Measurements from ENCODE around the gene ITGB7. TPM values are rescaled to one million over a fixed set of nuclear protein-coding genes. Genes with fewer than 3 reads are reported as not detected.

Gene ITGB7
- total and polyA plus RNA-seq, 2 of the 4 experiments (the other 2 are of a cell fraction): 0.18 to 0.44 TPM

DNA sequence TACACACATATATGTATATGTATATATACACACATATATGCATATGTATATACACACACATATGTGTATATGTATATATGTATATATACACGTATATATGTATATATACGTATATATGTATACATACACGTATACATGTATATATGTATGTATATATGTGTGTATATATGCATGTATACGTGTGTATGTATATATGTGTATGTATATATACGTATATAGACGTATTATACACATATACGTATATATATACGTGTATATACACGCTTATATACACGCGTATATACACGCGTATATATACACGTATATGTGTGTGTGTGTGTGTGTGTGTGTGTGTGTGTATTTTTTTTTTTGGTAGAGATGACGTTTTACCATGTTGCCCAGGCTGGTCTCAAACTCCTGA lies 59.4 kb downstream of the ITGB7 start:
- no peak overlapping the region for H2BK5ac ChIP-seq (ENCODE audit: low read depth, low read length, poor library complexity, severe bottlenecking)
- H3K14ac ChIP-seq (replicated peaks; ENCODE audit: low read depth, low read length): no peak overlapping the region
- intact Hi-C loops (cut with micrococcal nuclease) (loop anchor here (5.0 kb wide), 1 partner anchor 40 kb away; no protein-coding TSS in a partner anchor), in situ Hi-C loops (cut with MboI; ENCODE audit: low sequenced_read_pairs) (no loop called here), dilution Hi-C loops (cut with HindIII; ENCODE audit: low sequenced_read_pairs, unreplicated experiment) (no loop called here)
- H2AK9ac ChIP-seq (replicated peaks; ENCODE audit: low read depth, low read length, poor library complexity): no peak overlapping the region
- CTCF ChIA-PET: no interaction called here
- H3K18ac ChIP-seq (ENCODE audit: low read depth, low read length): no peak overlapping the region
- no peak overlapping the region for H2BK120ac ChIP-seq (ENCODE audit: low read depth, low read length)
- H3K9ac ChIP-seq (ENCODE audit: low read depth, low read length): no peak overlapping the region
- no peak overlapping the region for H2BK15ac ChIP-seq (ENCODE audit: low read depth, low read length)
- H2AFZ ChIP-seq (replicated peaks; ENCODE audit: low read length, poor library complexity): no peak overlapping the region
- DNase-seq (no peak), ATAC-seq (ENCODE audit: low read depth) (no peak)
- no peak overlapping the region for H3K27ac ChIP-seq (ENCODE audit: insufficient read depth, low read length)
- no peak overlapping the region for H2BK20ac ChIP-seq (ENCODE audit: low read depth, low read length)
- H3K27me3 ChIP-seq (ENCODE audit: control insufficient read depth, insufficient read depth, low read length): no peaks in the 10 kb centered on the region
- no peak overlapping the region for H4K8ac ChIP-seq (ENCODE audit: low read depth in 2 of 2, low read length in 2 of 2)
- POLR2A ChIA-PET (ENCODE audit: unreplicated experiment): no interaction called here
- H3K4me3 ChIP-seq (ENCODE audit: insufficient read depth, low read depth, low read length): no peak overlapping the region
- no peak overlapping the region for H3K23ac ChIP-seq (ENCODE audit: low read depth, low read length)
- H3K4me2 ChIP-seq (ENCODE audit: low read depth, low read length): no peak overlapping the region
- no peaks in the 10 kb centered on the region for H3K79me1 ChIP-seq (ENCODE audit: low read depth in 1 of 2, low read length in 2 of 2)
- TF ChIP-seq, protein P1, sequence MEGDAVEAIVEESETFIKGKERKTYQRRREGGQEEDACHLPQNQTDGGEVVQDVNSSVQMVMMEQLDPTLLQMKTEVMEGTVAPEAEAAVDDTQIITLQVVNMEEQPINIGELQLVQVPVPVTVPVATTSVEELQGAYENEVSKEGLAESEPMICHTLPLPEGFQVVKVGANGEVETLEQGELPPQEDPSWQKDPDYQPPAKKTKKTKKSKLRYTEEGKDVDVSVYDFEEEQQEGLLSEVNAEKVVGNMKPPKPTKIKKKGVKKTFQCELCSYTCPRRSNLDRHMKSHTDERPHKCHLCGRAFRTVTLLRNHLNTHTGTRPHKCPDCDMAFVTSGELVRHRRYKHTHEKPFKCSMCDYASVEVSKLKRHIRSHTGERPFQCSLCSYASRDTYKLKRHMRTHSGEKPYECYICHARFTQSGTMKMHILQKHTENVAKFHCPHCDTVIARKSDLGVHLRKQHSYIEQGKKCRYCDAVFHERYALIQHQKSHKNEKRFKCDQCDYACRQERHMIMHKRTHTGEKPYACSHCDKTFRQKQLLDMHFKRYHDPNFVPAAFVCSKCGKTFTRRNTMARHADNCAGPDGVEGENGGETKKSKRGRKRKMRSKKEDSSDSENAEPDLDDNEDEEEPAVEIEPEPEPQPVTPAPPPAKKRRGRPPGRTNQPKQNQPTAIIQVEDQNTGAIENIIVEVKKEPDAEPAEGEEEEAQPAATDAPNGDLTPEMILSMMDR (conservative IDR thresholded peaks at IDR 0.05; ENCODE audit: low read depth, low read length): no peak
- TF ChIP-seq RFX5 (IDR thresholded peaks at IDR 0.05; ENCODE audit: low read depth, low read length): no peak
- no peak for TF ChIP-seq FOS (IDR thresholded peaks at IDR 0.05; ENCODE audit: low read depth, low read length)
- no peak for TF ChIP-seq MAZ (IDR thresholded peaks at IDR 0.05; ENCODE audit: borderline replicate concordance, low read depth, low read length)
- no peak for TF ChIP-seq RCOR1 (IDR thresholded peaks at IDR 0.05; ENCODE audit: insufficient replicate concordance, low read length)
- TF ChIP-seq, protein P2, sequence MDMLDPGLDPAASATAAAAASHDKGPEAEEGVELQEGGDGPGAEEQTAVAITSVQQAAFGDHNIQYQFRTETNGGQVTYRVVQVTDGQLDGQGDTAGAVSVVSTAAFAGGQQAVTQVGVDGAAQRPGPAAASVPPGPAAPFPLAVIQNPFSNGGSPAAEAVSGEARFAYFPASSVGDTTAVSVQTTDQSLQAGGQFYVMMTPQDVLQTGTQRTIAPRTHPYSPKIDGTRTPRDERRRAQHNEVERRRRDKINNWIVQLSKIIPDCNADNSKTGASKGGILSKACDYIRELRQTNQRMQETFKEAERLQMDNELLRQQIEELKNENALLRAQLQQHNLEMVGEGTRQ (IDR thresholded peaks at IDR 0.05; ENCODE audit: low read depth, low read length): no peak
- no peaks in the 10 kb centered on the region for H3K9me3 ChIP-seq (ENCODE audit: control insufficient read depth, insufficient read depth, low read length)
- WGBS, 2 experiments (ENCODE audit: extremely low coverage in 2 of 2, insufficient read length in 1 of 2): no CpG with 5 or more reads among the region's 15 CpGs
- H4K20me1 ChIP-seq (ENCODE audit: insufficient read depth, low read length): no peaks in the 10 kb centered on the region
- no peaks in the 10 kb centered on the region for H3K9me1 ChIP-seq (ENCODE audit: insufficient read depth, low read length)
- H4K91ac ChIP-seq (ENCODE audit: insufficient read depth, low read depth, low read length): no peak overlapping the region
- H3K4ac ChIP-seq (ENCODE audit: low read depth, low read length): no peak overlapping the region
- BruUV-seq (replicated peaks): no TSS peak
- no peak overlapping the region for H3K56ac ChIP-seq (ENCODE audit: extremely low read depth, insufficient read depth, low read length)
- H3K36me3 ChIP-seq (ENCODE audit: control insufficient read depth, insufficient read depth, low read length): no peaks in the 10 kb centered on the region
- H4K5ac ChIP-seq (ENCODE audit: low read depth, low read length): no peak overlapping the region
- no peak overlapping the region for H2AK5ac ChIP-seq (ENCODE audit: low read depth, low read length)
- no peaks in the 10 kb centered on the region for H3K4me1 ChIP-seq (ENCODE audit: control insufficient read depth, insufficient read depth, low read length)
